GM12878 (cell line): ENCODE data around the gene ANKRD44. TPM values are rescaled to one million over a fixed set of nuclear protein-coding genes. Genes with fewer than 3 reads are reported as not detected.

ENCODE experiments used
- ASH2L ChIP-seq: fragments of 300-600, 200-600 bp; sonication (generic); IDR thresholded peaks from 2 replicates; pipeline ENCODE4 v1.6.1; 2017; ENCODE audit warnings: low read depth, mild to moderate bottlenecking, borderline replicate concordance
- BHLHE40 ChIP-seq, 2 experiments: fragments of 450-650 bp in 1 of 2; IDR thresholded peaks; 2 replicates each; pipeline ENCODE4 v1.6.1; 2011 to 2017; ENCODE audit warnings: low read depth in 2 of 2, borderline replicate concordance in 1 of 2, improper control_type of control experiment in 1 of 2, low read length in 1 of 2, mild to moderate bottlenecking in 1 of 2
- BMI1 ChIP-seq: fragments of 450-650 bp; IDR thresholded peaks from 2 replicates; pipeline ENCODE4 v1.6.1; 2016; ENCODE audit warnings: mild to moderate bottlenecking, moderate library complexity, borderline replicate concordance
- CBFB ChIP-seq: IDR thresholded peaks from 2 replicates; pipeline ENCODE4 v1.6.1; 2016; ENCODE audit warnings: antibody characterized with exemption, low read depth
- DPF2 ChIP-seq: fragments of 450-650 bp; IDR thresholded peaks from 2 replicates; pipeline ENCODE4 v1.6.1; 2017; ENCODE audit warnings: mild to moderate bottlenecking
- GABPA ChIP-seq: IDR thresholded peaks from 2 replicates; pipeline ENCODE4 v1.6.1; 2014; ENCODE audit warnings: antibody characterized with exemption, low read depth, mild to moderate bottlenecking, inconsistent platforms
- JUNB ChIP-seq: IDR thresholded peaks from 2 replicates; pipeline ENCODE4 v1.6.1; 2016; ENCODE audit warnings: antibody characterized with exemption, mild to moderate bottlenecking
- MEF2B ChIP-seq: fragments of 450-650 bp; IDR thresholded peaks from 2 replicates; pipeline ENCODE4 v1.6.1; 2018; ENCODE audit warnings: mild to moderate bottlenecking, moderate library complexity; ENCODE audit not compliant: partially characterized antibody, poor library complexity, severe bottlenecking
- MYC ChIP-seq: IDR thresholded peaks from 2 replicates; pipeline ENCODE4 v1.6.1; 2011; ENCODE audit warnings: mild to moderate bottlenecking, low read length, moderate library complexity, inconsistent platforms; ENCODE audit not compliant: insufficient read depth, insufficient replicate concordance, insufficient read length, severe bottlenecking
- NFXL1 ChIP-seq: fragments of 450-650 bp; IDR thresholded peaks from 2 replicates; pipeline ENCODE4 v1.6.1; 2017; ENCODE audit warnings: antibody characterized with exemption, mild to moderate bottlenecking, borderline replicate concordance
- PAX8 ChIP-seq: fragments of 450-650 bp; IDR thresholded peaks from 2 replicates; pipeline ENCODE4 v1.6.1; 2017; ENCODE audit warnings: mild to moderate bottlenecking, moderate library complexity
- POLR2A ChIP-seq: IDR thresholded peaks from 2 replicates; pipeline ENCODE4 v1.6.1; 2011; ENCODE audit warnings: low read depth, mild to moderate bottlenecking, low read length
- SMAD1 ChIP-seq: fragments of 450-650 bp; IDR thresholded peaks from 2 replicates; pipeline ENCODE4 v1.6.1; 2018; ENCODE audit warnings: mild to moderate bottlenecking, low read depth; ENCODE audit not compliant: partially characterized antibody
- SP1 ChIP-seq: IDR thresholded peaks from one replicate; pipeline ENCODE4 v1.6.1; 2011; ENCODE audit warnings: low read depth, low read length
- TAF1 ChIP-seq: IDR thresholded peaks from 2 replicates; pipeline ENCODE4 v1.6.1; 2011; ENCODE audit warnings: mild to moderate bottlenecking, low read depth, low read length, borderline replicate concordance
- TARDBP ChIP-seq: IDR thresholded peaks from 2 replicates; pipeline ENCODE4 v1.6.1; 2016; ENCODE audit warnings: borderline replicate concordance
- TCF7 ChIP-seq: IDR thresholded peaks from 2 replicates; pipeline ENCODE4 v1.6.1; 2014; ENCODE audit warnings: antibody characterized with exemption, borderline replicate concordance
- ZNF384 ChIP-seq: IDR thresholded peaks from 2 replicates; pipeline ENCODE4 v1.6.1; 2012; ENCODE audit warnings: low read depth, mild to moderate bottlenecking, low read length, improper control_type of control experiment, borderline replicate concordance
- ZNF622 ChIP-seq: fragments of 450-650 bp; IDR thresholded peaks from 2 replicates; pipeline ENCODE4 v1.6.1; 2017; ENCODE audit warnings: mild to moderate bottlenecking, inconsistent platforms
- polyA plus RNA-seq, 11 experiments: library from polyadenylated mRNA; depleted of rRNA in 4 of 11; unstranded in 6 of 11; stranded (reverse) in 5 of 11; fragments of >200 nt; fragmentation: Nextera tagmentation in 4 of 11; fragmentation: Illumina TruSeq in 1 of 11; extraction: Ambion mirVana in 4 of 11; extraction: Trizol in 1 of 11; gene quantifications; 1 replicate in 1 of 11; 2 replicates in 10 of 11; pipeline versions ENCODE4 v1.2.1 to v1.2.3, GENCODE V29; 2011 to 2016; ENCODE audit warnings: inconsistent platforms in 2 of 11, missing spikeins in 2 of 11, low read depth in 1 of 11
- total RNA-seq, 4 experiments: library from RNA; depleted of rRNA in 3 of 4; stranded (reverse); fragments of >200 nt in 3 of 4; fragmentation: Illumina TruSeq in 1 of 4; extraction: Trizol in 1 of 4; gene quantifications; 2 replicates each; pipeline versions ENCODE4 v1.2.1 to v1.2.3, GENCODE V29; 2013 to 2021
- TF ChIP-seq, protein P1 (sequence below): IDR thresholded peaks from 2 replicates; pipeline ENCODE4 v1.6.1; 2011; ENCODE audit warnings: borderline replicate concordance, low read depth, mild to moderate bottlenecking, moderate library complexity, mixed read lengths, low read length; ENCODE audit not compliant: insufficient read depth; ENCODE audit errors: extremely low read length
- TF ChIP-seq, protein P2 (sequence below): IDR thresholded peaks from 2 replicates; pipeline ENCODE4 v1.6.1; 2012; ENCODE audit warnings: low read depth, low read length, improper control_type of control experiment
- TF ChIP-seq, protein P3 (sequence below): fragments of 450-650 bp; formaldehyde crosslinking; IDR thresholded peaks from 2 replicates; pipeline ENCODE4 v1.5.0; 2022; ENCODE audit warnings: mild to moderate bottlenecking, missing genetic modification characterization
- TF ChIP-seq, protein P4 (sequence below): fragments of 450-650 bp; IDR thresholded peaks from 2 replicates; pipeline ENCODE4 v1.6.1; 2017; ENCODE audit warnings: mild to moderate bottlenecking
- TF ChIP-seq, protein P5 (sequence below): IDR thresholded peaks from 2 replicates; pipeline ENCODE4 v1.6.1; 2011; ENCODE audit warnings: low read depth, low read length, improper control_type of control experiment, borderline replicate concordance

Gene ANKRD44
- total and polyA plus RNA-seq, 10 of the 15 experiments (the other 5 are each of a cell fraction or from before 2014, with no cell fraction given): 19.1 to 99.1 (median 59.6) TPM

DNA sequence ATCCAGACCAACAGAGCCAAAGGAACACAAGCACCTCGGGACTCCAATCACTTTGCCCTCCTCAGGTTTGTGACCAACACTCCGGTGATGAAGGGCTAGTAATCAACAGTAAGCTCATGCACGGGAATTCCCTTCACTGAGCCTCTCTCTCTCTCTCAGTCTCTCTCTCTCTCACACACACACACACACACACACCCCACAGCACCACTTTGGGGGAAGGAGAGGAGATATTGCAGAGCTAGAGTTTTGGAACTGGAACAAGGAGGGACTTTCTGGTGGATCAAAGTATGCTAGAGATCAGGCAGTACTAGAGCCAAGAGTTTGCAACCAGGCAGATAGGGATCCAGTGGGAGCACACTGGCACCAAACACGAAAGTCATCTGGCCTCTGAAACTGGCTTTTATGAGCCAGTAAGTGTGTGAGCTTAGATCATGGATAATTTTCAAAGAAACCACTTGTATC is 98.7 kb downstream of the ANKRD44 start (continued):
- TF ChIP-seq, protein P1, sequence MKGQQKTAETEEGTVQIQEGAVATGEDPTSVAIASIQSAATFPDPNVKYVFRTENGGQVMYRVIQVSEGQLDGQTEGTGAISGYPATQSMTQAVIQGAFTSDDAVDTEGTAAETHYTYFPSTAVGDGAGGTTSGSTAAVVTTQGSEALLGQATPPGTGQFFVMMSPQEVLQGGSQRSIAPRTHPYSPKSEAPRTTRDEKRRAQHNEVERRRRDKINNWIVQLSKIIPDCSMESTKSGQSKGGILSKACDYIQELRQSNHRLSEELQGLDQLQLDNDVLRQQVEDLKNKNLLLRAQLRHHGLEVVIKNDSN: no peak
- TF ChIP-seq ZNF384 (no peak), MYC (no peak), SP1 (peak; percentile 19), PAX8 (no peak), JUNB (peak; percentile 22; the same call in 1 of the 2 replicates), TARDBP (no peak), BMI1 (no peak), TCF7 (peak; percentile 73), TAF1 (peak; percentile 24; the same call in 1 of the 2 replicates), NFXL1 (no peak), GABPA (no peak), BHLHE40 (IDR thresholded peaks at IDR 0.05; ENCODE audit: borderline replicate concordance in 1 of 2, low read depth in 2 of 2, low read length in 1 of 2) (peak; percentile 73 to 74), MEF2B (no peak), ASH2L (no peak), DPF2 (0 out of 2 replicates have a peak, but pooled peaks have one; percentile 43), CBFB (no peak), POLR2A (peak; percentile 58), ZNF622 (no peak), SMAD1 (peak; percentile 39)
- TF ChIP-seq, protein P2, sequence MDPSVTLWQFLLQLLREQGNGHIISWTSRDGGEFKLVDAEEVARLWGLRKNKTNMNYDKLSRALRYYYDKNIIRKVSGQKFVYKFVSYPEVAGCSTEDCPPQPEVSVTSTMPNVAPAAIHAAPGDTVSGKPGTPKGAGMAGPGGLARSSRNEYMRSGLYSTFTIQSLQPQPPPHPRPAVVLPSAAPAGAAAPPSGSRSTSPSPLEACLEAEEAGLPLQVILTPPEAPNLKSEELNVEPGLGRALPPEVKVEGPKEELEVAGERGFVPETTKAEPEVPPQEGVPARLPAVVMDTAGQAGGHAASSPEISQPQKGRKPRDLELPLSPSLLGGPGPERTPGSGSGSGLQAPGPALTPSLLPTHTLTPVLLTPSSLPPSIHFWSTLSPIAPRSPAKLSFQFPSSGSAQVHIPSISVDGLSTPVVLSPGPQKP: no peak
- TF ChIP-seq, protein P3, sequence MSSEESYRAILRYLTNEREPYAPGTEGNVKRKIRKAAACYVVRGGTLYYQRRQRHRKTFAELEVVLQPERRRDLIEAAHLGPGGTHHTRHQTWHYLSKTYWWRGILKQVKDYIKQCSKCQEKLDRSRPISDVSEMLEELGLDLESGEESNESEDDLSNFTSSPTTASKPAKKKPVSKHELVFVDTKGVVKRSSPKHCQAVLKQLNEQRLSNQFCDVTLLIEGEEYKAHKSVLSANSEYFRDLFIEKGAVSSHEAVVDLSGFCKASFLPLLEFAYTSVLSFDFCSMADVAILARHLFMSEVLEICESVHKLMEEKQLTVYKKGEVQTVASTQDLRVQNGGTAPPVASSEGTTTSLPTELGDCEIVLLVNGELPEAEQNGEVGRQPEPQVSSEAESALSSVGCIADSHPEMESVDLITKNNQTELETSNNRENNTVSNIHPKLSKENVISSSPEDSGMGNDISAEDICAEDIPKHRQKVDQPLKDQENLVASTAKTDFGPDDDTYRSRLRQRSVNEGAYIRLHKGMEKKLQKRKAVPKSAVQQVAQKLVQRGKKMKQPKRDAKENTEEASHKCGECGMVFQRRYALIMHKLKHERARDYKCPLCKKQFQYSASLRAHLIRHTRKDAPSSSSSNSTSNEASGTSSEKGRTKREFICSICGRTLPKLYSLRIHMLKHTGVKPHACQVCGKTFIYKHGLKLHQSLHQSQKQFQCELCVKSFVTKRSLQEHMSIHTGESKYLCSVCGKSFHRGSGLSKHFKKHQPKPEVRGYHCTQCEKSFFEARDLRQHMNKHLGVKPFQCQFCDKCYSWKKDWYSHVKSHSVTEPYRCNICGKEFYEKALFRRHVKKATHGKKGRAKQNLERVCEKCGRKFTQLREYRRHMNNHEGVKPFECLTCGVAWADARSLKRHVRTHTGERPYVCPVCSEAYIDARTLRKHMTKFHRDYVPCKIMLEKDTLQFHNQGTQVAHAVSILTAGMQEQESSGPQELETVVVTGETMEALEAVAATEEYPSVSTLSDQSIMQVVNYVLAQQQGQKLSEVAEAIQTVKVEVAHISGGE (CRISPR knock-in tag): no peak
- TF ChIP-seq, protein P4, sequence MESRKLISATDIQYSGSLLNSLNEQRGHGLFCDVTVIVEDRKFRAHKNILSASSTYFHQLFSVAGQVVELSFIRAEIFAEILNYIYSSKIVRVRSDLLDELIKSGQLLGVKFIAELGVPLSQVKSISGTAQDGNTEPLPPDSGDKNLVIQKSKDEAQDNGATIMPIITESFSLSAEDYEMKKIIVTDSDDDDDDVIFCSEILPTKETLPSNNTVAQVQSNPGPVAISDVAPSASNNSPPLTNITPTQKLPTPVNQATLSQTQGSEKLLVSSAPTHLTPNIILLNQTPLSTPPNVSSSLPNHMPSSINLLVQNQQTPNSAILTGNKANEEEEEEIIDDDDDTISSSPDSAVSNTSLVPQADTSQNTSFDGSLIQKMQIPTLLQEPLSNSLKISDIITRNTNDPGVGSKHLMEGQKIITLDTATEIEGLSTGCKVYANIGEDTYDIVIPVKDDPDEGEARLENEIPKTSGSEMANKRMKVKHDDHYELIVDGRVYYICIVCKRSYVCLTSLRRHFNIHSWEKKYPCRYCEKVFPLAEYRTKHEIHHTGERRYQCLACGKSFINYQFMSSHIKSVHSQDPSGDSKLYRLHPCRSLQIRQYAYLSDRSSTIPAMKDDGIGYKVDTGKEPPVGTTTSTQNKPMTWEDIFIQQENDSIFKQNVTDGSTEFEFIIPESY: no peak
- TF ChIP-seq, protein P5, sequence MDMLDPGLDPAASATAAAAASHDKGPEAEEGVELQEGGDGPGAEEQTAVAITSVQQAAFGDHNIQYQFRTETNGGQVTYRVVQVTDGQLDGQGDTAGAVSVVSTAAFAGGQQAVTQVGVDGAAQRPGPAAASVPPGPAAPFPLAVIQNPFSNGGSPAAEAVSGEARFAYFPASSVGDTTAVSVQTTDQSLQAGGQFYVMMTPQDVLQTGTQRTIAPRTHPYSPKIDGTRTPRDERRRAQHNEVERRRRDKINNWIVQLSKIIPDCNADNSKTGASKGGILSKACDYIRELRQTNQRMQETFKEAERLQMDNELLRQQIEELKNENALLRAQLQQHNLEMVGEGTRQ: no peak
